GM19452 (cell line): ENCODE measurements around the gene SYTL2.
"Not testable (repeated sequence)": the region's sequence is repeated elsewhere in the genome, so short reads cannot be mapped to it uniquely, and the experiment has no call there.

Source experiments
- ATAC-seq: cut with Tn5 transposase; IDR thresholded peaks from one replicate; pipeline ENCODE4 v1.9.1; 2021; ENCODE audit not compliant: unreplicated experiment

The SYTL2 gene

DNA sequence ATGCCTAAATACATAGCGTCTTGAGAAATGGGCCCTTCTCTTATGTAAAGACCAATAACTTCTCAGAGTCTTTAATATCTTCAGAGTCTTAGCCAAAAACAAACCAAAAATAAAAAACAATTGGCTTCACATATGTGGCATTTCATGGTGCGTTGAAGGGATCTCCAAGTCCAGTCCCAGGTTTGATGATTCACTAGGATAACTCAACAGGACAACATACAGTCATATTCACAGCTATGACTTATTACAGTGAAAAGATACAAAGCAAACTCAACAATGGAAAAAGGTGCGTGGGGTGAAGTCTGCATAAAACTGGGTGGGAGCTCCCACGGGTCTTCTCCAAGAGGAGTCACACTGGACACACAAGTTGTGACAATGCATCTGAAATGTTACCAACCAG, 12.6 kb downstream of the SYTL2 start:
- no peak for ATAC-seq

GRCh38 chr11:85795712-85796487, 15.0 kb downstream of the SYTL2 start:
- no peak for ATAC-seq

GRCh38 chr11:85791409-85791990, 19.4 kb downstream of the SYTL2 start:
- no peak for ATAC-seq

- ATAC-seq: peak; percentile 43
Observed at GRCh38 chr11:85787809-85788760, 22.9 kb downstream of the SYTL2 start.

- ATAC-seq: peak; percentile 54
Observed at GRCh38 chr11:85787168-85787567, 23.8 kb downstream of the SYTL2 start.

DNA sequence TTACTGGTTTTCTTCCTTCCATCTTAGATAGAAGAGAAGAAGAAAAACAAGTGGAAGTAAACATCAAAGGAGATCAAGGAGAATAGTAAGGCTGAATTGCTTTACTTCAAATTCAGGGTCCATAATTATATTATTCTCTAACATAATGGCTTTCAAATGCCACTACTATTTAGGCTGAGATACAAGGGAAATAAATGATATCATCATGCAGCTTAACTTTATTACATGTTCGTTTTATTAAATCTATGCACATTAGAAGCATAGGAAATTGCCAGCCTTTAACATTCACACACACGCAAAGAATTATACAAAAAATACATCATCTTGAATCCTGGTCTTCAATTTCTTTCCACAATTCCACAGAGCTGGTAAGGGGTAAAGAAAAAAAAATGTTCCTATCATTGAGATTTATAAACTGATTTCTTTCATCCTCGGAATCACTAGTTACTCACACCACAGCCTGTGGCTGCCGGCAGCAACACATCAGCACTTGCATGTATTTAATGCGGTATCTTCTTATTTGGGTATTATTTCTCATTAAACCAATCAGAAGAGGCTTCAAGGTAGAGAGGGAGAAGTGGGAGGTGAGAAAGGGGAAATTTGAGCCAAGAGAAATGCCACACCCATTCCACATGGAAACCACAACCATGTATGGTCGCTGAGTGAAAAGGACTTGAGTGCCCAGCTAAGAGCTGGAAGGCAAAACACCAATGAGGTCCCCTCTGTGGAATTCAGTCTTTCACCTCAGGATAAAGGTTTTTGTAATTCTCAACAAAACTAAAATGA, 26.3 kb downstream of the SYTL2 start:
- no peak for ATAC-seq

- ATAC-seq: no peak
Observed at GRCh38 chr11:85783758-85784157, 27.2 kb downstream of the SYTL2 start.

DNA sequence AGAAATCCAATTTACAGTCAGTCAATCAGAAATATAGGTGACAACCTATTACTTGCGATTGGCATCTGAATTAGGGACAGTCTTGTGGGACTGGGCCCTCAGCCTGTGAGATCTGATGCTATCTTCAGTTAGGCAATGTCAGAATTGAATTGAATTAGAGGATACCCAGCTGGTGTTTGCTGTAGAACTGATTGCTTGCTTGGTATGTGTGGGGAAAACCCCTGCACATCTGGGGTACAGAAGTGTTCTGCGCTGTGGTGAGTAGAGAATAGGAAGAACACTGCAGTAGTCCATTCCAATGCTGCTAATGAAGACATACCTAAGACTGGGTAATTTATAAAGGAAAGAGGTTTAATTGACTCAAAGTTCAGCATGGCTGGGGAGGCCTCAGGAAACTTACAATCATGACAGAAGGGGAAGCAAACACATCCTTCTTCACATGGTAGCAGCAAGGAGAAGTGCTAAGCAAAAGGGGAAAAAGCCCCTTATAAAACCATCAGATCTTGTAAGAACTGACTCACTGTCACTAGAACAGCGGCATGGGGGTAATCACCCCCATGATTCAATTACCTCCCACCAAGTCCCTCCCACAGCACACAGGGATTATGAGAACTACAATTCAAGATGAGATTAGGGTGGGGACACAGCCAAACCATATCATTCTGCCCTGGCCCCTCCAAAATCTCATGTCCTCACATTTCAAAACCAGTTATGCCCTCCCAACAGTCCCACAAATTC, 30.0 kb downstream of the SYTL2 start:
- ATAC-seq: not testable (repeated sequence)

GRCh38 chr11:85779956-85780640, 30.8 kb downstream of the SYTL2 start:
- ATAC-seq: no peak

DNA sequence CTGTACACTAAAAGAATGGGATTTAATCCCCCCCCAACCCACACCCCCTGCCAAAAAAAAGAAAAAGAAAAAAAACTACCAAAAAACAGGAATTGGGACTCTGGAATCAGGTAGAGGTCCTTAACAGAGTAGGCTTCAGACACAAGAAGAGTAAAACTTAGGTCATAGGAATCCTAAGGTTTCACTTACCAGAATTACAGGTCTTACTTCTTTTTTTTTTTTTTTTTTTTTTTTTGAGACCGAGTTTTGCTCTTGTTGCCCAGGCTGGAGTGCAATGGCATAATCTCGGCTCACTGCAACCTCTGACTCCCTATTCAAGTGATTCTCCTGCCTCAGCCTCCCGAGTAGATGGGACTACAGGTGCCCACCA, 33.4 kb downstream of the SYTL2 start:
- ATAC-seq: not testable (repeated sequence)

- ATAC-seq: no peak
Observed at GRCh38 chr11:85776951-85777602, 33.9 kb downstream of the SYTL2 start.

DNA sequence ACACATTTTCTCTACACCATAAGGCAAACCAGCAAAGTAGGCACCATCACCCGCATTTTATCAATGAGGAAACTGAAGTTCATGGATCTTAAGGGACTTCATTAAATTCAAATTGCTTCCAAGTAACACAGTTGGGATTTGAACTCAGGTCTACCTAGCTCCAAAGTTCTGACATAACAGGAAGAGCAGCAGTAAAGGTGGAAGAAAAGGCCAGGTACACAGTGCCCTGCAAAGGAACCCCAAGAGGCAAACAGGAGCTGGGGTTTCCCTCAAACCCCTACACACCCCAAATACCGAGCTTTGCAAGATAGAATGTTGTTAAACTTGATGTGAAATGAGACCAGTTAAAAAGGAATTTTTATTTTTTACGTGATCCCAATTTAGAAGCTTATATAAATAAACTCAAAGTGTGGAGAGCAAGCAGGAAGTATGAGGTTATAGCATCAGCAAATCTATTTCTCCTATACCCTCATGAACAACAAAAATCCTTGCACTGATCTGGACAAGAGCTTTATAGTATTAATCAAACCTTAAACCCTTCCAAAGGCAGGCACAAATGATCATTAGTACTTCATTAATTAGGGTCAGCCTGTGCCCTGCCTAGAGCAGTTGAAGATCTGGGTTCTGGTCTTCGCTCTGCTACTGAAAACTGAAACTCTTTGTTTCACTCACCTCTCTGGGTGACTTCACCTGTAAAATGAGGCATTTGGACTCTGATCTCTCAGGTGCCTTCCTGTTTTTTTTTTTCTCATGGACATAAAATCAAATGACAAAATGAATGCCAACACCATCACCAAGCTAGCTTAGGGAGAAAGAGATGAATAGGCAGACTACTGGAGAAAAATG, 36.5 kb downstream of the SYTL2 start:
- ATAC-seq: no peak

- no peak for ATAC-seq
Observed at GRCh38 chr11:85772695-85773094, 38.2 kb downstream of the SYTL2 start.

- ATAC-seq: no peak
Observed at GRCh38 chr11:85771568-85771967, 39.4 kb downstream of the SYTL2 start.

DNA sequence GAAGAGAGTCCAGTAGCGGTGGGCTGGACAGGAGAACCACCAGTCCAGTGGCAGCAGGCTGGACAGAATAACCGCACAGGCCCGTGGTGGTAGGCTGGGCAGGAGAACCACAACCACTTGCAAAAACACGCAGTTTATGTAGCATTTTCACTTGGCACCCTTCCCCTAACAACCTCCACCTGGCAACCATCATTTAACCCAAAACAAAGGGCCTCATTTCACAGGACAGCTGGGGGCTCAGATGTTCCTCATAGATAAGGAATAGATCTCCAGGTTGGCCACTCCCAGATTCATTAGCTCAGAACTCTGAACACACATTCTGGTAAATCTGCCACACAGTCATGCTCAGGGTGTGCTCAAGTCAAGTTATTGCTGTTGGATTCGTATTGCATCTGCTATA, 41.2 kb downstream of the SYTL2 start:
- no peak for ATAC-seq

DNA sequence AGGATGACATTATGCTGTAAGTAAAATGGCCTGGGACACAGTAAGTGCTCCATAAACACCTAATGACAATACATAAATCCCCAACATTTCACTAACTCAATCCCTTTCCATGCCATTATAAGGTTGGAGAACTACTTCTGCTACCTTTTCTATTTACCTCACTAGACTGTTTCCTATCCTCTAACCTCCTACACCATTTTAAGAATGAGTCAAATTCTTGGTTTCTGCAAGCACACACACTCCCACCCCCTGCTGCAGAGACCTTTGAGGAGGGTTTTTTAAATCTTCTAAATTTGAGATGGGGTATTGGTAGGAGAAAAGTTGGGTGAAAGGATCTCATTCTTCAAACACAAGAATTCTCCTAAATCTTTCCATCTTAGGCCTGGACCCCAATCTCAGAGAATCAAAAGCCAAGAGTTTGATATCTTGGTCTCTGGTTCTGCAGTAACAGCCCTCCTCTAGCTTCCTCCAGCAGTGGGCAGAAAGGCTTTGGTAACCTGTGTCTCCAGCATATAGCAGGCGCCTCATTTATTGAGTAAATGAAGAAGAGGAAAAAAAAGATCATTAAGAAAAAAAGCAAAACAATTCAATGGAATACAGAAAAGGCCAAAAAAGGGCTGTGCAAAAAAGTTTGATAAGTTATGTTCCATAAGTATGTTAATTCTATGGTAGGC, 42.3 kb downstream of the SYTL2 start:
- no peak for ATAC-seq

GRCh38 chr11:85767246-85767945, 43.5 kb downstream of the SYTL2 start:
- no peak for ATAC-seq
